ENCODE results near the gene NRG2. TPM values are rescaled to one million over a fixed set of nuclear protein-coding genes. Genes with fewer than 3 reads are reported as not detected.

NRG2 gene
- total RNA-seq, 1 experiment from 2014 or later, result 1.8 TPM

- no peak for ATAC-seq
- no peaks in the 10 kb centered on the region for H3F3A ChIP-seq (ENCODE audit: low read length, unreplicated experiment)
- H3K9ac ChIP-seq (ENCODE audit: low read length), result no peak overlapping the region
- no peak for DNase-seq
- ChIA-PET POLR2A (ENCODE audit: unreplicated experiment) (no interaction called here), CTCF (no interaction called here)
- no peaks in the 10 kb centered on the region for H4K20me1 ChIP-seq (ENCODE audit: low read length)
- H3K4me2 ChIP-seq (ENCODE audit: low read length), result no peak overlapping the region
- H3K79me2 ChIP-seq (ENCODE audit: low read length), result no peaks in the 10 kb centered on the region
- no peaks in the 10 kb centered on the region for H3K9me3 ChIP-seq (ENCODE audit: low read length)
- no peak overlapping the region for H3K4me3 ChIP-seq (ENCODE audit: low read length)
- H3K36me3 ChIP-seq (ENCODE audit: low read depth, low read length), result no peaks in the 10 kb centered on the region
- H3K27ac ChIP-seq (ENCODE audit: low read length), result no peak overlapping the region
- no peaks in the 10 kb centered on the region for H3K27me3 ChIP-seq (ENCODE audit: low read length)
- no peak overlapping the region for H2AFZ ChIP-seq (ENCODE audit: low read length)
- intact Hi-C loops (cut with micrococcal nuclease), result no loop called here
- no peak for TF ChIP-seq CTCF (conservative IDR thresholded peaks at IDR 0.05; ENCODE audit: low read depth, low read length)
- TF ChIP-seq EZH2 (IDR thresholded peaks at IDR 0.05; ENCODE audit: low read length, unreplicated experiment), result no peak
- no peak for TF ChIP-seq EZH2phosphoT487 (IDR thresholded peaks at IDR 0.05; ENCODE audit: borderline replicate concordance, low read length)
- no TSS peak for BruUV-seq (replicated peaks)
- H3K9me2 ChIP-seq (replicated peaks; ENCODE audit: low read length), result no peaks in the 10 kb centered on the region
- peaks cover 5% of the 10 kb centered on the region; the same call in 1 of the 2 replicates for H3K4me1 ChIP-seq (ENCODE audit: insufficient read depth, low read length)
These were observed 180.8 kb downstream of the NRG2 start for GRCh38 chr5:139862313-139862712.

- peaks cover 5% of the 10 kb centered on the region; the same call in 1 of the 2 replicates for H3K4me1 ChIP-seq (ENCODE audit: insufficient read depth, low read length)
- H3K36me3 ChIP-seq (ENCODE audit: low read depth, low read length), result no peaks in the 10 kb centered on the region
- H3K9me2 ChIP-seq (replicated peaks; ENCODE audit: low read length), result no peaks in the 10 kb centered on the region
- H3K27me3 ChIP-seq (ENCODE audit: low read length), result no peaks in the 10 kb centered on the region
- H4K20me1 ChIP-seq (ENCODE audit: low read length), result no peaks in the 10 kb centered on the region
- no peak for TF ChIP-seq EZH2 (IDR thresholded peaks at IDR 0.05; ENCODE audit: low read length, unreplicated experiment)
- no peak for TF ChIP-seq EZH2phosphoT487 (IDR thresholded peaks at IDR 0.05; ENCODE audit: borderline replicate concordance, low read length)
- TF ChIP-seq CTCF (conservative IDR thresholded peaks at IDR 0.05; ENCODE audit: low read depth, low read length), result no peak
- no peak overlapping the region for H3K4me3 ChIP-seq (ENCODE audit: low read length)
- no peak overlapping the region for H2AFZ ChIP-seq (ENCODE audit: low read length)
- H3K9ac ChIP-seq (ENCODE audit: low read length), result no peak overlapping the region
- intact Hi-C loops (cut with micrococcal nuclease), result no loop called here
- BruUV-seq (replicated peaks), result no TSS peak
- ChIA-PET CTCF (no interaction called here), POLR2A (ENCODE audit: unreplicated experiment) (no interaction called here)
- H3K79me2 ChIP-seq (ENCODE audit: low read length), result no peaks in the 10 kb centered on the region
- no peak overlapping the region for H3K27ac ChIP-seq (ENCODE audit: low read length)
- no peak overlapping the region for H3K4me2 ChIP-seq (ENCODE audit: low read length)
- H3F3A ChIP-seq (ENCODE audit: low read length, unreplicated experiment), result no peaks in the 10 kb centered on the region
- no peak for DNase-seq
- no peaks in the 10 kb centered on the region for H3K9me3 ChIP-seq (ENCODE audit: low read length)
- ATAC-seq, result no peak
These were observed 181.3 kb downstream of the NRG2 start for GRCh38 chr5:139861889-139862207.

- intact Hi-C loops (cut with micrococcal nuclease), result no loop called here
- CTCF ChIA-PET, result no interaction called here
These were observed 181.8 kb downstream of the NRG2 start for GRCh38 chr5:139861021-139861888.

More at GRCh38 chr5:139861021-139861888, 181.8 kb downstream of the NRG2 start:
- ATAC-seq (no peak), DNase-seq (no peak)
- H3K4me1 ChIP-seq (ENCODE audit: insufficient read depth, low read length), result peaks cover 5% of the 10 kb centered on the region; the same call in 1 of the 2 replicates
- no peaks in the 10 kb centered on the region for H3K27me3 ChIP-seq (ENCODE audit: low read length)
- H2AFZ ChIP-seq (ENCODE audit: low read length), result no peak overlapping the region
- no peak overlapping the region for H3K27ac ChIP-seq (ENCODE audit: low read length)
- POLR2A ChIA-PET (ENCODE audit: unreplicated experiment), result no interaction called here
- H3K4me2 ChIP-seq (ENCODE audit: low read length), result no peak overlapping the region
- no peaks in the 10 kb centered on the region for H3K79me2 ChIP-seq (ENCODE audit: low read length)
- H3K36me3 ChIP-seq (ENCODE audit: low read depth, low read length), result no peaks in the 10 kb centered on the region
- H3F3A ChIP-seq (ENCODE audit: low read length, unreplicated experiment), result no peaks in the 10 kb centered on the region
- no peaks in the 10 kb centered on the region for H3K9me2 ChIP-seq (replicated peaks; ENCODE audit: low read length)
- TF ChIP-seq EZH2 (IDR thresholded peaks at IDR 0.05; ENCODE audit: low read length, unreplicated experiment), result no peak
- TF ChIP-seq CTCF (conservative IDR thresholded peaks at IDR 0.05; ENCODE audit: low read depth, low read length), result no peak
- TF ChIP-seq EZH2phosphoT487 (IDR thresholded peaks at IDR 0.05; ENCODE audit: borderline replicate concordance, low read length), result no peak
- H3K9ac ChIP-seq (ENCODE audit: low read length), result no peak overlapping the region
- no peak overlapping the region for H3K4me3 ChIP-seq (ENCODE audit: low read length)
- H4K20me1 ChIP-seq (ENCODE audit: low read length), result no peaks in the 10 kb centered on the region
- BruUV-seq (replicated peaks), result no TSS peak
- H3K9me3 ChIP-seq (ENCODE audit: low read length), result no peaks in the 10 kb centered on the region

Data from PC-3 (cell line).